Mucosa of stomach (tissue), 1 donor: Measurements from ENCODE around the gene AUTS2.

Experiments
- H3K27me3 ChIP-seq: one replicate; pipeline ENCODE4 v1.7.0; 2013; ENCODE audit warnings: mild to moderate bottlenecking, low read length; ENCODE audit not compliant: control insufficient read depth, insufficient read depth
- H3K36me3 ChIP-seq: one replicate; pipeline ENCODE4 v1.7.0; 2013; ENCODE audit warnings: low read length; ENCODE audit not compliant: control insufficient read depth, insufficient read depth
- H3K4me1 ChIP-seq: one replicate; pipeline ENCODE4 v1.7.0; 2013; ENCODE audit warnings: mild to moderate bottlenecking, low read length; ENCODE audit not compliant: control insufficient read depth, insufficient read depth
- H3K4me3 ChIP-seq: one replicate; pipeline ENCODE4 v1.7.0; 2013; ENCODE audit warnings: low read length
- H3K9ac ChIP-seq: one replicate; pipeline ENCODE4 v1.7.0; 2013; ENCODE audit warnings: mild to moderate bottlenecking, low read length, moderate library complexity
- H3K9me3 ChIP-seq: one replicate; pipeline ENCODE4 v1.7.0; 2013; ENCODE audit warnings: mild to moderate bottlenecking, low read length, moderate library complexity; ENCODE audit not compliant: control insufficient read depth
- donor health status: Pancreatic carcinoma.

AUTS2 gene

GRCh38 chr7:70134029-70134770, 535.9 kb downstream of the AUTS2 start:
- Histone ChIP-seq H3K4me3 (no peak overlapping the region), H3K9ac (no peak overlapping the region), H3K4me1 (no peaks in the 10 kb centered on the region), H3K9me3 (no peaks in the 10 kb centered on the region), H3K27me3 (no peaks in the 10 kb centered on the region), H3K36me3 (no peaks in the 10 kb centered on the region)

- H3K4me1 ChIP-seq: no peaks in the 10 kb centered on the region
- no peaks in the 10 kb centered on the region for H3K27me3 ChIP-seq
- H3K9me3 ChIP-seq: no peaks in the 10 kb centered on the region
- H3K4me3 ChIP-seq: no peak overlapping the region
- H3K9ac ChIP-seq: no peak overlapping the region
- no peaks in the 10 kb centered on the region for H3K36me3 ChIP-seq
Observed at GRCh38 chr7:70135656-70136055, 537.4 kb downstream of the AUTS2 start.

GRCh38 chr7:70137126-70137525, 538.9 kb downstream of the AUTS2 start:
- Histone ChIP-seq H3K9ac (no peak overlapping the region), H3K4me3 (no peak overlapping the region), H3K4me1 (no peaks in the 10 kb centered on the region), H3K27me3 (no peaks in the 10 kb centered on the region), H3K36me3 (no peaks in the 10 kb centered on the region), H3K9me3 (no peaks in the 10 kb centered on the region)

- Histone ChIP-seq H3K9me3 (no peaks in the 10 kb centered on the region), H3K36me3 (no peaks in the 10 kb centered on the region), H3K27me3 (no peaks in the 10 kb centered on the region), H3K4me1 (no peaks in the 10 kb centered on the region), H3K9ac (no peak overlapping the region), H3K4me3 (no peak overlapping the region)
Observed at GRCh38 chr7:70142247-70142932, 544.1 kb downstream of the AUTS2 start.

- Histone ChIP-seq H3K9ac (no peak overlapping the region), H3K9me3 (no peaks in the 10 kb centered on the region), H3K4me1 (no peaks in the 10 kb centered on the region)
Observed at GRCh38 chr7:70143075-70144044, 545.1 kb downstream of the AUTS2 start.

GRCh38 chr7:70148997-70149396, 550.7 kb downstream of the AUTS2 start:
- Histone ChIP-seq H3K4me1 (no peaks in the 10 kb centered on the region), H3K9me3 (no peaks in the 10 kb centered on the region), H3K4me3 (no peak overlapping the region), H3K9ac (no peak overlapping the region), H3K36me3 (no peaks in the 10 kb centered on the region), H3K27me3 (no peaks in the 10 kb centered on the region)

More at GRCh38 chr7:70143075-70144044, 545.1 kb downstream of the AUTS2 start:
- Histone ChIP-seq H3K36me3 (no peaks in the 10 kb centered on the region), H3K4me3 (no peak overlapping the region), H3K27me3 (no peaks in the 10 kb centered on the region)

GRCh38 chr7:70152313-70152712, 554.0 kb downstream of the AUTS2 start:
- H3K4me1 ChIP-seq: no peaks in the 10 kb centered on the region
- no peaks in the 10 kb centered on the region for H3K27me3 ChIP-seq
- H3K4me3 ChIP-seq: no peak overlapping the region
- H3K36me3 ChIP-seq: no peaks in the 10 kb centered on the region
- no peak overlapping the region for H3K9ac ChIP-seq
- no peaks in the 10 kb centered on the region for H3K9me3 ChIP-seq

GRCh38 chr7:70153933-70154332, 555.7 kb downstream of the AUTS2 start:
- H3K9ac ChIP-seq: no peak overlapping the region
- H3K4me1 ChIP-seq: no peaks in the 10 kb centered on the region
- H3K27me3 ChIP-seq: no peaks in the 10 kb centered on the region
- no peak overlapping the region for H3K4me3 ChIP-seq
- no peaks in the 10 kb centered on the region for H3K36me3 ChIP-seq
- no peaks in the 10 kb centered on the region for H3K9me3 ChIP-seq

GRCh38 chr7:70154521-70155180, 556.4 kb downstream of the AUTS2 start:
- H3K36me3 ChIP-seq: no peaks in the 10 kb centered on the region
- H3K9ac ChIP-seq: no peak overlapping the region
- no peaks in the 10 kb centered on the region for H3K4me1 ChIP-seq
- H3K27me3 ChIP-seq: no peaks in the 10 kb centered on the region
- H3K4me3 ChIP-seq: no peak overlapping the region
- no peaks in the 10 kb centered on the region for H3K9me3 ChIP-seq

- Histone ChIP-seq H3K36me3 (no peaks in the 10 kb centered on the region), H3K9ac (no peak overlapping the region), H3K4me1 (no peaks in the 10 kb centered on the region), H3K4me3 (no peak overlapping the region), H3K9me3 (no peaks in the 10 kb centered on the region), H3K27me3 (no peaks in the 10 kb centered on the region)
Observed at GRCh38 chr7:70156057-70156456, 557.8 kb downstream of the AUTS2 start.

GRCh38 chr7:70159121-70159520, 560.8 kb downstream of the AUTS2 start:
- no peaks in the 10 kb centered on the region for H3K36me3 ChIP-seq
- no peaks in the 10 kb centered on the region for H3K27me3 ChIP-seq
- H3K9ac ChIP-seq: no peak overlapping the region
- no peaks in the 10 kb centered on the region for H3K4me1 ChIP-seq
- H3K9me3 ChIP-seq: no peaks in the 10 kb centered on the region
- H3K4me3 ChIP-seq: no peak overlapping the region
